HUDEP-2 (cell line): Measurements from ENCODE around the gene PLEKHG1.

Source experiments
- DNase-seq, 76 experiments: peaks; one replicate each; lab custom pipeline; 2025; ENCODE audit not compliant: unreplicated experiment in 76 of 76; lab: John Stamatoyannopoulos, UW

Gene PLEKHG1

GRCh38 chr6:150617496-150618460 is 18.1 kb downstream of the PLEKHG1 start:
- DNase-seq, result no peak

GRCh38 chr6:150619275-150619674 is 19.6 kb downstream of the PLEKHG1 start:
- no peak for DNase-seq

GRCh38 chr6:150620244-150620643 is 20.6 kb downstream of the PLEKHG1 start:
- no peak for DNase-seq

- no peak for DNase-seq
Observed at GRCh38 chr6:150620763-150621162, 21.1 kb downstream of the PLEKHG1 start.

GRCh38 chr6:150622476-150622875 is 22.8 kb downstream of the PLEKHG1 start:
- no peak for DNase-seq

GRCh38 chr6:150622941-150623874 is 23.5 kb downstream of the PLEKHG1 start:
- no peak for DNase-seq

- DNase-seq, result no peak
Observed at GRCh38 chr6:150624191-150624590, 24.5 kb downstream of the PLEKHG1 start.

GRCh38 chr6:150625927-150626326 is 26.2 kb downstream of the PLEKHG1 start:
- DNase-seq, result no peak

- DNase-seq, result no peak
Observed at GRCh38 chr6:150627154-150627553, 27.5 kb downstream of the PLEKHG1 start.

- no peak for DNase-seq
Observed at GRCh38 chr6:150627585-150628025, 27.9 kb downstream of the PLEKHG1 start.

GRCh38 chr6:150628908-150629307 is 29.2 kb downstream of the PLEKHG1 start:
- no peak for DNase-seq

- DNase-seq, result no peak
Observed at GRCh38 chr6:150631283-150631983, 31.7 kb downstream of the PLEKHG1 start.

GRCh38 chr6:150631984-150632642 is 32.4 kb downstream of the PLEKHG1 start:
- DNase-seq, result no peak

GRCh38 chr6:150632785-150633485 is 33.2 kb downstream of the PLEKHG1 start:
- DNase-seq, result no peak

- no peak for DNase-seq
Observed at GRCh38 chr6:150633486-150633834, 33.8 kb downstream of the PLEKHG1 start.

- no peak for DNase-seq
Observed at GRCh38 chr6:150634176-150634963, 34.7 kb downstream of the PLEKHG1 start.

GRCh38 chr6:150634964-150635292 is 35.2 kb downstream of the PLEKHG1 start:
- DNase-seq, result no peak

GRCh38 chr6:150635906-150636514 is 36.3 kb downstream of the PLEKHG1 start:
- DNase-seq, result no peak

- DNase-seq, result no peak
Observed at GRCh38 chr6:150636808-150637207, 37.1 kb downstream of the PLEKHG1 start.
